Thoracic aorta (tissue), 2 donors: ENCODE measurements around the gene CERS5. TPM values are rescaled to one million over a fixed set of nuclear protein-coding genes. Genes with fewer than 3 reads are reported as not detected.
A peak's percentile ranks its signal among the peaks of the same experiment; 100 is the strongest.

Experiments used
- ATAC-seq: fragments of 150-250 bp; one replicate; pipeline ENCODE4 v1.8.0; 2017; ENCODE audit warnings: low read depth; ENCODE audit not compliant: insufficient number of reproducible peaks, low FRiP score
- DNase-seq: peaks from one replicate; pipeline ENCODE4 v3.0.0-alpha.2; 2020; ENCODE audit warnings: low spot score
- H3K27ac ChIP-seq, 2 donors: fragments of 200-600 bp; sonication (generic); 1 replicate in 1 of 2; 2 replicates in 1 of 2; pipeline ENCODE4 v1.5.1; 2016; ENCODE audit warnings: mild to moderate bottlenecking in 2 of 2, moderate library complexity in 2 of 2
- H3K27me3 ChIP-seq: fragments of 200-600 bp; sonication (generic); replicated peaks from 2 replicates; pipeline ENCODE4 v1.6.0; 2016; ENCODE audit warnings: mild to moderate bottlenecking; ENCODE audit not compliant: insufficient read depth
- H3K36me3 ChIP-seq: fragments of 200-600 bp; sonication (generic); one replicate; pipeline ENCODE4 v1.5.1; 2016
- H3K4me1 ChIP-seq, 2 donors: fragments of 200-600 bp; sonication (generic); 1 replicate in 1 of 2; 2 replicates in 1 of 2; pipeline versions ENCODE4 v1.5.1 to v1.6.0; 2016; ENCODE audit warnings: low read depth in 2 of 2, mild to moderate bottlenecking in 1 of 2; ENCODE audit not compliant: control insufficient read depth in 1 of 2
- H3K4me3 ChIP-seq: fragments of 200-600 bp; sonication (generic); 2 replicates; pipeline ENCODE4 v1.5.1; 2016; ENCODE audit warnings: mild to moderate bottlenecking
- H3K9me3 ChIP-seq: fragments of 200-600 bp; sonication (generic); 2 replicates; pipeline ENCODE4 v1.5.1; 2016
- total RNA-seq, 2 donors: library from RNA; depleted of rRNA; stranded (reverse); fragments of >200 nt; gene quantifications; one replicate each; pipeline versions ENCODE4 v1.1.0 to v1.2.3, GENCODE V29; 2016
- TF ChIP-seq, protein P1 (sequence below): fragments of 200-600 bp; sonication (generic); IDR thresholded peaks from one replicate; pipeline ENCODE4 v1.5.1; 2019; ENCODE audit warnings: antibody characterized with exemption

Gene CERS5
- total RNA-seq, 2 donors from 2014 or later = 34.6 to 73.5 TPM

DNA sequence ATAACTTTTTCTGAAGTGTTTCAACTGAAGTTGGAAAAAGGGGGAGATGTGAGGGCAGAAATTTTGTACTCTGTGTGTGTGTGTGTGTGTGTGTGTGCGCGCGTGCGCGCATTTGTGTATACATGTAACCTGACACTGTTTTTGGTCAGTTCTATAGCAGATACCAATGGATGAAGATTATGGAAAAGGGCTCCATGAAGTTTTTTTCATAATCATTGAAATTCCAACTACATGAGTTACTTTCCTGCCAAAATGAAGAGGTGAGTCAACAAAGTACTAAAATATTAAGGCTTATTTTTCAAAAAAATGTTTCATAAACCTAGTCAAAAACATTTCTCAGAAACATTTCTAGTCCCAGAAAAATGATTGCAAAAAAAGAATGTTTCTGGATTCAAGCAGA lies 25.7 kb upstream of the CERS5 start:
- H3K27ac ChIP-seq = peak overlapping the region; percentile 42 to 55

DNA sequence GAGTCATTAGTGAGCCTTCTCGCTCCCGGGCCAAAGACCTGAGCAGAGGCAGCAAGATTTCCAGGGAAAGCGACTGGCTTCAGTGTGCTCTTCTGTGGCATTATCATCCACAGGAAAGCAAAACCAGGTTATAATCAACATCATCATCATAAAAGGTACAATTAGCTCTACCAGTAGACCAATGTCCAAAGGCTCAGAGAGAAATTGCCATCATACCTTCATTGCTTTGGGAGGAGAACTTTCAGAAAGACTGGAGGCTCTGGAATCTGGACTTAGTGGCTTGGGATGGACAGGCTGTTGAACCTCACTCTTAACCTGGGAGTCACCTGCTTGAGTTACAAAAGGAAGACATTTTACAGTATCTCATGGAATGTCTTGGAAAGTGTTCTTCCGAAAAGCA lies 25.1 kb upstream of the CERS5 start:
- Histone ChIP-seq H3K27ac (peak overlapping the region; percentile 42 to 55), H3K27me3 (no peaks in the 10 kb centered on the region), H3K36me3 (peaks cover 9% of the 10 kb centered on the region), H3K4me1 (peaks cover 19 to 36% of the 10 kb centered on the region in 2 donors), H3K4me3 (no peak overlapping the region), H3K9me3 (no peaks in the 10 kb centered on the region)
- TF ChIP-seq, protein P1, sequence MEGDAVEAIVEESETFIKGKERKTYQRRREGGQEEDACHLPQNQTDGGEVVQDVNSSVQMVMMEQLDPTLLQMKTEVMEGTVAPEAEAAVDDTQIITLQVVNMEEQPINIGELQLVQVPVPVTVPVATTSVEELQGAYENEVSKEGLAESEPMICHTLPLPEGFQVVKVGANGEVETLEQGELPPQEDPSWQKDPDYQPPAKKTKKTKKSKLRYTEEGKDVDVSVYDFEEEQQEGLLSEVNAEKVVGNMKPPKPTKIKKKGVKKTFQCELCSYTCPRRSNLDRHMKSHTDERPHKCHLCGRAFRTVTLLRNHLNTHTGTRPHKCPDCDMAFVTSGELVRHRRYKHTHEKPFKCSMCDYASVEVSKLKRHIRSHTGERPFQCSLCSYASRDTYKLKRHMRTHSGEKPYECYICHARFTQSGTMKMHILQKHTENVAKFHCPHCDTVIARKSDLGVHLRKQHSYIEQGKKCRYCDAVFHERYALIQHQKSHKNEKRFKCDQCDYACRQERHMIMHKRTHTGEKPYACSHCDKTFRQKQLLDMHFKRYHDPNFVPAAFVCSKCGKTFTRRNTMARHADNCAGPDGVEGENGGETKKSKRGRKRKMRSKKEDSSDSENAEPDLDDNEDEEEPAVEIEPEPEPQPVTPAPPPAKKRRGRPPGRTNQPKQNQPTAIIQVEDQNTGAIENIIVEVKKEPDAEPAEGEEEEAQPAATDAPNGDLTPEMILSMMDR = no peak
- ATAC-seq (no peak), DNase-seq (no peak)

More for the DNA sequence above, 25.7 kb upstream of the CERS5 start:
- ATAC-seq (no peak), DNase-seq (no peak)
- Histone ChIP-seq H3K4me3 (no peak overlapping the region), H3K27me3 (no peaks in the 10 kb centered on the region), H3K9me3 (no peaks in the 10 kb centered on the region), H3K4me1 (peaks cover 12 to 30% of the 10 kb centered on the region in 2 donors), H3K36me3 (peaks cover 9% of the 10 kb centered on the region)
- TF ChIP-seq, protein P1 = no peak

DNA sequence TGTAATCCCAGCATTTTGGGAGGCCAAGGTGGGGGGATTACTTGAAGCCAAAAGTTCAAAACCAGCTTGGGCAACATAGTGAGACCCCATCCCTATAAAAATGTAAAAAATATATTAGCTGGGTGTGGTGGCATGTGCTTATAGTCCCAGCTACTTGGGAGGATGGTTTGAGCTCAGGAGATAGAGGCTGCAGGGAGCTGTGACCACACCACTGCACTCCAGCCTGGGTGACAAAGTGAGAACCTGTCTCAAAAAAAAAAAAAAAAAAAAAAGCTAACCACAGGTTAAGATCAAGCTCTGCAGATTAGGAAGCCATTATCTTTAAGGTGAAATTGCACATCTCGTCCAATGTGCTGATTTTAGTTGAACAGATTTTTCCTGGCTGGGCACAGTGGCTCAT lies 23.7 kb upstream of the CERS5 start:
- Histone ChIP-seq H3K27me3 (no peaks in the 10 kb centered on the region), H3K4me1 (peaks cover 30 to 43% of the 10 kb centered on the region in 2 donors), H3K9me3 (no peaks in the 10 kb centered on the region), H3K36me3 (peaks cover 9% of the 10 kb centered on the region), H3K27ac (no peak overlapping the region), H3K4me3 (no peak overlapping the region)
- TF ChIP-seq, protein P1 = no peak
- ATAC-seq = no peak
- no peak for DNase-seq

DNA sequence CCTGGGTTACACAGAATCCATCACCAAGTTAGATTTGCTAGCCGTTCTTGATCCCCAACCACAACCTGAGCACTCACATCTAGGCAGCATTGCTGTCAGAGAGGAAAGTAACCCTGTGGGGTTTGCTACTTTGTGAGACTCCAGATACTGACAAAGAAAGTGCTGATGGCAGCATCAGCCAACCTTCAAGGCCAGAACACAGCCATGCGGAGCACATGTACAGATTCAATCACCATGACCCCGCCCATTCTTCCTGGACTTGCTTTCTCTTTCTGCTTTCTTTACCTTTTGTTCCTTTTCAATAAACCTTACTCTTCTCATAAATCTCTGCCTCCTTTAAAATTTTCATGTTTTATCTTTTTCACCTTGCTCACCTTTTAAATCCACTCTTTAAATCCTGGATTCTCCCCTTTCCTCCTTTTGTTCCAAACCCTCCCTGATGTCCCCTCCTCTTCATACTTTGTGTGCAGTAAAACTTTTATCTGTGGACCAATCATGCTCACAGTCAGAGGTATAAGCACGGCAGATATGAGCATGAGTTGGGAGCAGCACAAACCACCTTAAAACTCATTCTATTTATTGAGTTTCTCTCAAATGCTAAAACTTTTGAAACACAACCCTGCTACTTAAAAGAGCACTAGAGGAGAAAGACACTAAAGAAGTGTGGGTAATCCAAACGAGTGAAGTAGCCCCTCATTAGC lies 21.9 kb upstream of the CERS5 start:
- Histone ChIP-seq H3K4me3 (no peak overlapping the region), H3K36me3 (peaks cover 4% of the 10 kb centered on the region), H3K27me3 (no peaks in the 10 kb centered on the region), H3K27ac (peak overlapping the region; percentile 74 to 88), H3K4me1 (peaks cover 36 to 61% of the 10 kb centered on the region in 2 donors), H3K9me3 (no peaks in the 10 kb centered on the region)
- DNase-seq (no peak), ATAC-seq (no peak)
- TF ChIP-seq, protein P1 = no peak

DNA sequence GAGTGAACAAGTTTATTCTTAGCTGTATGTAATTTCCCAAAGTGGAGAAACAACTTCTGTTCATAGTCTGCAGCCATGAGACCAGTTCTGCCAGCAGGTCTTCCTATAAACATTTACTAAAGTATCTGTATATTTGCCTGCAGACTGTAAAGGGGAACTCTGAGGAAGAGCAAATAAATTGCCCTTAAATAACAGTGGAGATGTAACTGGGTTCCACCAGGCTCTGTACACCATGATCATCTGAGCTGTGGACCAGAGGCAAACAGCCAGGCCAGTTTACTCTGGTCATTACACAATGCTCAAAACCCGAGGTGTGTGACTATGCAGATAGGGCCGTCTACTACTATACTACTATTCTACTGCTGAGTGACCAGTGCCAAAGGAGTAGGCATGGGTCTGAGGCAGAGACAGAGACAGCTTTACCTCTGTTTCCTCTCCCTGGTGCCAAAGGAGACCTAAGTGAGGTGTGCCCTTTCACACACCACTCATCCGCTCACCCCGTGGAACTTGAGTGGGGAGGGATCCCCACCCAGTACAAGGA lies 21.1 kb upstream of the CERS5 start:
- H3K9me3 ChIP-seq = no peaks in the 10 kb centered on the region
- H3K27me3 ChIP-seq = no peaks in the 10 kb centered on the region
- no peak overlapping the region for H3K4me3 ChIP-seq
- TF ChIP-seq, protein P1 = no peak
- peaks cover 39 to 66% of the 10 kb centered on the region in 2 donors for H3K4me1 ChIP-seq
- peaks cover 3% of the 10 kb centered on the region for H3K36me3 ChIP-seq
- peak overlapping the region; percentile 74 to 88 for H3K27ac ChIP-seq
- ATAC-seq (no peak), DNase-seq (no peak)
